ENCODE measurements around the gene MAP4. TPM values are rescaled to one million over a fixed set of nuclear protein-coding genes. Genes with fewer than 3 reads are reported as not detected.

MAP4 gene
- total and polyA plus RNA-seq, 2 of the 13 experiments (the other 11 are each of a cell fraction or from before 2014, with no cell fraction given): 33.1 to 38.7 TPM

DNA sequence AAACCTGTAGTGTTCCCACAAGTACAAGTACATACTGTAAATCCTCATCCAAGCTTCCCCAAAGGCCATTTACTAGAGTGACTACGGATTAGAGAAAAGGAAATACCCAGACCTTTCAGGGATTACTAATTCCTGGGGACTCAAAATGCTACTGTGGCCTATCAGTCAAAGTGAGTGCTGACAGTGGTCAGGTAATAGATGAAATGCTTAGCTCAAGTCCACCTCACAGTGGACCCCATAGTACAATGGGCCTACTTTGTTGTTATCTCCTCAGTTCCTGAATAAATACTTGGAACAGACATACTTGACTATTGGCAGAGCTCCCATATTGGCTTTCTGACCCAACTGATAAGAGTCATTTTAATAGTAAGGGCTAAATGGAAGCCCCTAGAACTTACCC is 61.6 kb downstream of the MAP4 start (continued):
- TF ChIP-seq FOXO1 (CRISPR knock-in tag; IDR thresholded peaks at IDR 0.05): peak; percentile 43; the same call in 1 of the 2 replicates
- TF ChIP-seq ZNF232 (CRISPR knock-in tag; IDR thresholded peaks at IDR 0.05; ENCODE audit: borderline replicate concordance): no peak
- no peak for TF ChIP-seq HOXA5 (CRISPR knock-in tag; IDR thresholded peaks at IDR 0.05)
- TF ChIP-seq ATRX (CRISPR knock-in tag; IDR thresholded peaks at IDR 0.05; ENCODE audit: borderline replicate concordance): no peak
- TF ChIP-seq SRSF4 (IDR thresholded peaks at IDR 0.05; ENCODE audit: low read depth, low read length, poor library complexity, severe bottlenecking): no peak
- TF ChIP-seq NCOA2 (CRISPR knock-in tag; IDR thresholded peaks at IDR 0.05): no peak; the same call in 1 of the 2 replicates
- TF ChIP-seq, protein P1, sequence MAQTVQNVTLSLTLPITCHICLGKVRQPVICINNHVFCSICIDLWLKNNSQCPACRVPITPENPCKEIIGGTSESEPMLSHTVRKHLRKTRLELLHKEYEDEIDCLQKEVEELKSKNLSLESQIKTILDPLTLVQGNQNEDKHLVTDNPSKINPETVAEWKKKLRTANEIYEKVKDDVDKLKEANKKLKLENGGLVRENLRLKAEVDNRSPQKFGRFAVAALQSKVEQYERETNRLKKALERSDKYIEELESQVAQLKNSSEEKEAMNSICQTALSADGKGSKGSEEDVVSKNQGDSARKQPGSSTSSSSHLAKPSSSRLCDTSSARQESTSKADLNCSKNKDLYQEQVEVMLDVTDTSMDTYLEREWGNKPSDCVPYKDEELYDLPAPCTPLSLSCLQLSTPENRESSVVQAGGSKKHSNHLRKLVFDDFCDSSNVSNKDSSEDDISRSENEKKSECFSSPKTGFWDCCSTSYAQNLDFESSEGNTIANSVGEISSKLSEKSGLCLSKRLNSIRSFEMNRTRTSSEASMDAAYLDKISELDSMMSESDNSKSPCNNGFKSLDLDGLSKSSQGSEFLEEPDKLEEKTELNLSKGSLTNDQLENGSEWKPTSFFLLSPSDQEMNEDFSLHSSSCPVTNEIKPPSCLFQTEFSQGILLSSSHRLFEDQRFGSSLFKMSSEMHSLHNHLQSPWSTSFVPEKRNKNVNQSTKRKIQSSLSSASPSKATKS (CRISPR knock-in tag; IDR thresholded peaks at IDR 0.05): no peak
- TF ChIP-seq ZNF607 (CRISPR knock-in tag; IDR thresholded peaks at IDR 0.05; ENCODE audit: borderline replicate concordance): no peak
- TF ChIP-seq, protein P2, sequence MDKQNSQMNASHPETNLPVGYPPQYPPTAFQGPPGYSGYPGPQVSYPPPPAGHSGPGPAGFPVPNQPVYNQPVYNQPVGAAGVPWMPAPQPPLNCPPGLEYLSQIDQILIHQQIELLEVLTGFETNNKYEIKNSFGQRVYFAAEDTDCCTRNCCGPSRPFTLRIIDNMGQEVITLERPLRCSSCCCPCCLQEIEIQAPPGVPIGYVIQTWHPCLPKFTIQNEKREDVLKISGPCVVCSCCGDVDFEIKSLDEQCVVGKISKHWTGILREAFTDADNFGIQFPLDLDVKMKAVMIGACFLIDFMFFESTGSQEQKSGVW (CRISPR knock-in tag; IDR thresholded peaks at IDR 0.05; ENCODE audit: borderline replicate concordance): no peak
- TF ChIP-seq UBTF (CRISPR knock-in tag; IDR thresholded peaks at IDR 0.05): no peak
- TF ChIP-seq FOXP4 (CRISPR knock-in tag; IDR thresholded peaks at IDR 0.05): peak; percentile 52; the same call in 1 of the 2 replicates
- TF ChIP-seq NR2C2 (CRISPR knock-in tag; IDR thresholded peaks at IDR 0.05; ENCODE audit: borderline replicate concordance): no peak
- no peak for TF ChIP-seq NR2F1 (CRISPR knock-in tag; IDR thresholded peaks at IDR 0.05)
- TF ChIP-seq ZNF749 (CRISPR knock-in tag; IDR thresholded peaks at IDR 0.05; ENCODE audit: borderline replicate concordance): no peak; the same call in 1 of the 2 replicates
- TF ChIP-seq MBNL3 (CRISPR knock-in tag; conservative IDR thresholded peaks at IDR 0.05): no peak
- TF ChIP-seq, protein P3, sequence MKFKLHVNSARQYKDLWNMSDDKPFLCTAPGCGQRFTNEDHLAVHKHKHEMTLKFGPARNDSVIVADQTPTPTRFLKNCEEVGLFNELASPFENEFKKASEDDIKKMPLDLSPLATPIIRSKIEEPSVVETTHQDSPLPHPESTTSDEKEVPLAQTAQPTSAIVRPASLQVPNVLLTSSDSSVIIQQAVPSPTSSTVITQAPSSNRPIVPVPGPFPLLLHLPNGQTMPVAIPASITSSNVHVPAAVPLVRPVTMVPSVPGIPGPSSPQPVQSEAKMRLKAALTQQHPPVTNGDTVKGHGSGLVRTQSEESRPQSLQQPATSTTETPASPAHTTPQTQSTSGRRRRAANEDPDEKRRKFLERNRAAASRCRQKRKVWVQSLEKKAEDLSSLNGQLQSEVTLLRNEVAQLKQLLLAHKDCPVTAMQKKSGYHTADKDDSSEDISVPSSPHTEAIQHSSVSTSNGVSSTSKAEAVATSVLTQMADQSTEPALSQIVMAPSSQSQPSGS (CRISPR knock-in tag; IDR thresholded peaks at IDR 0.05): no peak
- TF ChIP-seq HOXD1 (CRISPR knock-in tag; IDR thresholded peaks at IDR 0.05): 0 out of 2 replicates have a peak, but pooled peaks have one; percentile 58
- TF ChIP-seq PAF1 (CRISPR knock-in tag; IDR thresholded peaks at IDR 0.05): no peak
- TF ChIP-seq DNMT3B (CRISPR knock-in tag; conservative IDR thresholded peaks at IDR 0.05): no peak
- TF ChIP-seq, protein P4, sequence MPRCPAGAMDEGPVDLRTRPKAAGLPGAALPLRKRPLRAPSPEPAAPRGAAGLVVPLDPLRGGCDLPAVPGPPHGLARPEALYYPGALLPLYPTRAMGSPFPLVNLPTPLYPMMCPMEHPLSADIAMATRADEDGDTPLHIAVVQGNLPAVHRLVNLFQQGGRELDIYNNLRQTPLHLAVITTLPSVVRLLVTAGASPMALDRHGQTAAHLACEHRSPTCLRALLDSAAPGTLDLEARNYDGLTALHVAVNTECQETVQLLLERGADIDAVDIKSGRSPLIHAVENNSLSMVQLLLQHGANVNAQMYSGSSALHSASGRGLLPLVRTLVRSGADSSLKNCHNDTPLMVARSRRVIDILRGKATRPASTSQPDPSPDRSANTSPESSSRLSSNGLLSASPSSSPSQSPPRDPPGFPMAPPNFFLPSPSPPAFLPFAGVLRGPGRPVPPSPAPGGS (CRISPR knock-in tag; IDR thresholded peaks at IDR 0.05): no peak
